Brain microvascular endothelial cell (primary cell): ENCODE data around the gene SETMAR.

Source experiments
- DNase-seq: peaks from one replicate; pipeline ENCODE4 v3.0.0-alpha.2; 2020
- H3K27ac ChIP-seq: fragments of 250-450 bp; sonication (Bioruptor Pico); 2 replicates; pipeline ENCODE4 v1.5.1; 2020; ENCODE audit warnings: mild to moderate bottlenecking, moderate library complexity
- H3K27me3 ChIP-seq: fragments of 250-450 bp; sonication (Bioruptor Pico); replicated peaks from 2 replicates; pipeline ENCODE4 v1.5.1; 2020; ENCODE audit warnings: mild to moderate bottlenecking
- H3K36me3 ChIP-seq: fragments of 250-450 bp; sonication (Bioruptor Pico); replicated peaks from 2 replicates; pipeline ENCODE4 v1.5.1; 2020; ENCODE audit warnings: mild to moderate bottlenecking
- H3K4me3 ChIP-seq: 2 replicates; pipeline ENCODE4 v1.5.1; 2011; ENCODE audit warnings: low read depth, mild to moderate bottlenecking, control low read depth, low read length, moderate library complexity
- CTCF ChIP-seq: IDR thresholded peaks from 2 replicates; pipeline ENCODE4 v1.5.1; 2011; ENCODE audit warnings: low read depth, mild to moderate bottlenecking, moderate library complexity, low read length, control low read depth, inconsistent platforms; ENCODE audit errors: missing control alignments
- in situ Hi-C: cut with HindIII; loops from 2 replicates; pipeline ENCODE4 v1.10.0; 2017; ENCODE audit warnings: low sequenced_read_pairs, low pct_ligation_motif_present

Gene SETMAR

GRCh38 chr3:4314688-4315087, 11.5 kb downstream of the SETMAR start:
- H3K27ac ChIP-seq, result peak overlapping the region; percentile 53
- DNase-seq, result no peak
- peak; percentile 39 for TF ChIP-seq CTCF
- H3K4me3 ChIP-seq, result no peak overlapping the region
- H3K27me3 ChIP-seq, result no peaks in the 10 kb centered on the region
- peaks cover 3% of the 10 kb centered on the region for H3K36me3 ChIP-seq
- in situ Hi-C loops, result no loop called here

GRCh38 chr3:4320096-4320911, 17.1 kb downstream of the SETMAR start:
- in situ Hi-C loops, result no loop called here
- H3K36me3 ChIP-seq, result peaks cover 3% of the 10 kb centered on the region

GRCh38 chr3:4321732-4322131, 18.6 kb downstream of the SETMAR start:
- H3K27me3 ChIP-seq, result no peaks in the 10 kb centered on the region
- H3K4me3 ChIP-seq, result no peak overlapping the region
- H3K27ac ChIP-seq, result no peak overlapping the region
- peaks cover 2% of the 10 kb centered on the region for H3K36me3 ChIP-seq
- no peak for DNase-seq
- in situ Hi-C loops, result no loop called here
- no peak for TF ChIP-seq CTCF

More at GRCh38 chr3:4320096-4320911, 17.1 kb downstream of the SETMAR start:
- DNase-seq, result no peak
- H3K27ac ChIP-seq, result no peak overlapping the region
- H3K27me3 ChIP-seq, result no peaks in the 10 kb centered on the region
- TF ChIP-seq CTCF, result no peak
- H3K4me3 ChIP-seq, result no peak overlapping the region

GRCh38 chr3:4322635-4323034, 19.5 kb downstream of the SETMAR start:
- in situ Hi-C loops, result no loop called here
- TF ChIP-seq CTCF, result no peak
- no peaks in the 10 kb centered on the region for H3K27me3 ChIP-seq
- H3K4me3 ChIP-seq, result no peak overlapping the region
- DNase-seq, result peak; percentile 40
- H3K27ac ChIP-seq, result no peak overlapping the region
- H3K36me3 ChIP-seq, result no peaks in the 10 kb centered on the region

GRCh38 chr3:4323246-4324027, 20.3 kb downstream of the SETMAR start:
- Histone ChIP-seq H3K4me3 (no peak overlapping the region), H3K27me3 (no peaks in the 10 kb centered on the region), H3K27ac (no peak overlapping the region), H3K36me3 (no peaks in the 10 kb centered on the region)
- in situ Hi-C loops, result no loop called here
- no peak for DNase-seq
- TF ChIP-seq CTCF, result no peak
